Measurements from ENCODE around the gene BOLA1.

BOLA1 gene

DNA sequence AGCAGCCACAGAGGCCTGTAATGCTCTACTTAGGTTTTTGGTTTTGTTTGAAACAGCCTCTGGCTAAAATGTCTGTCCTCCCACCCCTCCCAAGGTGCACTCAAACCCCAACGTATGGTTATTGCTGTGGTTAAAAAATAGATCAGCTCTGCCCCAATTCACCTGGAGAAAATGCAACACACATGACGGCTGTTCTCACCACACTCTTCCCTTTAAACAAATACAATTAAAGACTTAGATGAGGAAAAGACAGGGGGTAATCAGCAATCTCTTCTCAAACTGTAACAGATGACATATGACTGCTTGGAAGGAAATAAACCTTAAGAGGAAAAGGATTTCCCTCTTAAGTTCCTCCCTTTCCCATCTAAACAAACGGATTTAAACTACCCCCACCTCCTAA is 43.5 kb downstream of the BOLA1 start:
- no peaks in the 10 kb centered on the region for H3K9me3 Mint-ChIP-seq
- peaks cover 26% of the 10 kb centered on the region for H3K36me3 Mint-ChIP-seq (ENCODE audit: low read depth)
- no peaks in the 10 kb centered on the region for H3K27me3 Mint-ChIP-seq (ENCODE audit: low read depth)
- H3K27ac Mint-ChIP-seq = peak overlapping the region; percentile 12 to 72 (median 72)
- no peak overlapping the region for H3K4me3 Mint-ChIP-seq
- H3K4me1 Mint-ChIP-seq = peaks cover 27% of the 10 kb centered on the region
- no peak for TF ChIP-seq CTCF (IDR thresholded peaks at IDR 0.05; ENCODE audit: unreplicated experiment in 3 of 3)

DNA sequence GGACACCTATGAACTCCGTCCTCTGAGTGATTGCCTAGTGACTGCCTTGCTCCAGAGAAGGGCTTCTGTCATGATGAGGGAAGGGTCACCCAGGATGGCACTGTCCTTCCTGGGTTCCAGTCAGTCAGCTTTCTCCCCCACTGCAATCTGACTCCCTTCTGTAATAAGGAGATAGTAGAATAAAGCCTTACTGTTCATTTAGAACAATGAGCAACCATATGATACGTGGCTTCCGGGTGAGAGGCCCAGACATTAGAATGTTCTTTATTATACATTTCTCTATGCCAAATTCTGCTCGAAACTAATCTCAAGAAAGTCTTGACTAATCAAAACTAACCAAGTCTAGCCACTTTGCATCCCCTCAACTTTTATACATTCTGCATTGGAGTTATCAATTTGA is 45.8 kb downstream of the BOLA1 start:
- Mint-ChIP-seq H3K4me3 (no peak overlapping the region), H3K36me3 (ENCODE audit: low read depth) (peaks cover 43% of the 10 kb centered on the region), H3K27ac (no peak overlapping the region), H3K27me3 (ENCODE audit: low read depth) (no peaks in the 10 kb centered on the region), H3K4me1 (peaks cover 14% of the 10 kb centered on the region), H3K9me3 (no peaks in the 10 kb centered on the region)
- TF ChIP-seq CTCF (IDR thresholded peaks at IDR 0.05; ENCODE audit: unreplicated experiment in 3 of 3) = no peak

DNA sequence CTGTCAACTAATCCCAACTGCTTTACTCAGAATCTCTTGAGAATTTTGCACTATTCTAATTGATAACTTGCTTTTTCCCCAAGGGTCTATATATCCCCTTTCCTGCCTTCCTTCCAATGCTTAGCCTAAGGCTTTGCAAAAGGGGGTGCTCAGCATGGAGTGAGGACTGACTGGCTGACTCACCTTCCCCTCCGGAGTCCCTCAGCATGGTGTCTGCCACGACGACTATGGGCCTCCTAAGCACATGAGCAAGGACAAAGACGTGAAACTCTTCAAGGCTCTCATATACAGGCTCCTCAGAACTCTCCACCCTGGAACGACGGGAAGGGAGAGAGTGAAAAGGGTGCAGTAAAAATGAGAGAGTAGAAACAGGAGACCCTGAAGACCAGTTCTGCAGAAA is 50.5 kb downstream of the BOLA1 start:
- Mint-ChIP-seq H3K4me1 (no peaks in the 10 kb centered on the region), H3K27me3 (ENCODE audit: low read depth) (no peaks in the 10 kb centered on the region), H3K4me3 (no peak overlapping the region), H3K27ac (no peak overlapping the region), H3K9me3 (peaks cover 15% of the 10 kb centered on the region), H3K36me3 (ENCODE audit: low read depth) (peaks cover 69% of the 10 kb centered on the region)
- TF ChIP-seq CTCF (IDR thresholded peaks at IDR 0.05; ENCODE audit: unreplicated experiment in 3 of 3) = no peak

All from nephron (organoid).